Transverse colon (tissue), 4 donors: ENCODE results near the gene CREB5.

Source experiments
- EP300 ChIP-seq: sonication (generic); formaldehyde crosslinking; IDR thresholded peaks from one replicate; pipeline ENCODE4 v1.6.1; 2017; ENCODE audit warnings: antibody characterized with exemption, low read depth
- POLR2A ChIP-seq: fragments of 450-650 bp; IDR thresholded peaks from one replicate; pipeline ENCODE4 v1.6.1; 2016; ENCODE audit warnings: antibody characterized with exemption, mild to moderate bottlenecking, moderate library complexity
- POLR2AphosphoS5 ChIP-seq, 3 donors: sonication (generic); formaldehyde crosslinking; IDR thresholded peaks; one replicate each; pipeline ENCODE4 v1.6.1; 2016; ENCODE audit warnings: antibody characterized with exemption in 3 of 3
- TF ChIP-seq, protein P1 (sequence below), 5 experiments: fragments of 200-600 bp in 3 of 5; fragments of 450-650 bp in 2 of 5; sonication (generic) in 3 of 5; IDR thresholded peaks; 1 replicate in 2 of 5; 2 replicates in 3 of 5; pipeline ENCODE4 v1.5.1; 2016 to 2017; ENCODE audit warnings: antibody characterized with exemption in 5 of 5, inconsistent platforms in 3 of 5, mild to moderate bottlenecking in 2 of 5, moderate library complexity in 1 of 5

DNA sequence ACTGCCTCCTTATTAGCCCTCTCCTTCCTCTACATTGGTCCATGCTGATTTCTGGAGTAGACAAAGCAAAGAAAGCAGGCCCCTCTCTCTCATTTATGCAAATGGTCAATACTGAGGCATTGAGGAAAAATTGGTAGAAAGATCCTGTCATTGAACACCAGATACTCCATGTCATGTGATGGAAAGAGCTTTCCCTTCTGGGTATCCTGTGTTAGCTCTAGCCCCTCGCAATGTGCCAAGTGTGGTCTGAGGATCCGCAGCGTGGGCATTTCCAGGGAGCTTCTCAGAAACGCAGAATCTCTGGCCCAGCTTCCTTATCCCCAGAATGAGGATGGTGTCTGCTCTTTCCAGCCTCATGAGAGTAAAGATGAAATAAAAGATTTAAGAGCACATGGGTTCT is 159.1 kb downstream of the CREB5 start:
- TF ChIP-seq, protein P1, sequence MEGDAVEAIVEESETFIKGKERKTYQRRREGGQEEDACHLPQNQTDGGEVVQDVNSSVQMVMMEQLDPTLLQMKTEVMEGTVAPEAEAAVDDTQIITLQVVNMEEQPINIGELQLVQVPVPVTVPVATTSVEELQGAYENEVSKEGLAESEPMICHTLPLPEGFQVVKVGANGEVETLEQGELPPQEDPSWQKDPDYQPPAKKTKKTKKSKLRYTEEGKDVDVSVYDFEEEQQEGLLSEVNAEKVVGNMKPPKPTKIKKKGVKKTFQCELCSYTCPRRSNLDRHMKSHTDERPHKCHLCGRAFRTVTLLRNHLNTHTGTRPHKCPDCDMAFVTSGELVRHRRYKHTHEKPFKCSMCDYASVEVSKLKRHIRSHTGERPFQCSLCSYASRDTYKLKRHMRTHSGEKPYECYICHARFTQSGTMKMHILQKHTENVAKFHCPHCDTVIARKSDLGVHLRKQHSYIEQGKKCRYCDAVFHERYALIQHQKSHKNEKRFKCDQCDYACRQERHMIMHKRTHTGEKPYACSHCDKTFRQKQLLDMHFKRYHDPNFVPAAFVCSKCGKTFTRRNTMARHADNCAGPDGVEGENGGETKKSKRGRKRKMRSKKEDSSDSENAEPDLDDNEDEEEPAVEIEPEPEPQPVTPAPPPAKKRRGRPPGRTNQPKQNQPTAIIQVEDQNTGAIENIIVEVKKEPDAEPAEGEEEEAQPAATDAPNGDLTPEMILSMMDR (IDR thresholded peaks at IDR 0.05), result no peak
- TF ChIP-seq POLR2A (no peak), POLR2AphosphoS5 (IDR thresholded peaks at IDR 0.05) (no peak), EP300 (no peak)
